ENCODE data around the gene ZNF117.
"Not testable (repeated sequence)": the region's sequence is repeated elsewhere in the genome, so short reads cannot be mapped to it uniquely, and the experiment has no call there.

GRCh38 chr7:64944667-64945502, 46.0 kb downstream of the ZNF117 start:
- not testable (repeated sequence) for TF ChIP-seq CTCF, POLR2A (IDR thresholded peaks at IDR 0.05)

All from lower leg skin (tissue), 3 donors.